T-helper 22 cell (primary cell): ENCODE data around the gene ATXN7L3.
"Not testable (repeated sequence)": the region's sequence is repeated elsewhere in the genome, so short reads cannot be mapped to it uniquely, and the experiment has no call there.

Source experiments
- DNase-seq: peaks from one replicate; pipeline ENCODE4 v3.0.0-alpha.2; 2020; ENCODE audit warnings: low read depth

The ATXN7L3 gene

DNA sequence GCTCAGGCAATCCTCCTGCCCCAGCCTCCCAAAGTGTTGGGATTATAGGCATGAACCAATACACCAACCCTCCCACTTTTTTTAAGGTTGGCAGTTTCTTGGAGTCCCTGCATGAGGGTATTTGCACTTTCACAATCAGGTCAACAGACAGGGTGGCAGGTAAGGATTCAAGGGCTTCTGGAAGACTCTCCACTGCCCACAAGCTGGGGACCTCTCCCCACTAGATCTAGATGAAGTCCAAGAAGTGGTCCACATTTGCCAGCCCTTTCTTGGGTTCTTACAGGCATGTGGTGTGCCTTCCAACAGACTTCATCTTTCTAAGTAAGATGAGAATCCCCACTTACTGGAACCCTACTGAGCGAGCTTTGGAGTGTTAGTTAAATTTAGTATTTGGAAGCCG, 25.3 kb downstream of the ATXN7L3 start:
- DNase-seq: no peak

- DNase-seq: no peak
Measured at GRCh38 chr17:44171931-44172455, 27.7 kb downstream of the ATXN7L3 start.

DNA sequence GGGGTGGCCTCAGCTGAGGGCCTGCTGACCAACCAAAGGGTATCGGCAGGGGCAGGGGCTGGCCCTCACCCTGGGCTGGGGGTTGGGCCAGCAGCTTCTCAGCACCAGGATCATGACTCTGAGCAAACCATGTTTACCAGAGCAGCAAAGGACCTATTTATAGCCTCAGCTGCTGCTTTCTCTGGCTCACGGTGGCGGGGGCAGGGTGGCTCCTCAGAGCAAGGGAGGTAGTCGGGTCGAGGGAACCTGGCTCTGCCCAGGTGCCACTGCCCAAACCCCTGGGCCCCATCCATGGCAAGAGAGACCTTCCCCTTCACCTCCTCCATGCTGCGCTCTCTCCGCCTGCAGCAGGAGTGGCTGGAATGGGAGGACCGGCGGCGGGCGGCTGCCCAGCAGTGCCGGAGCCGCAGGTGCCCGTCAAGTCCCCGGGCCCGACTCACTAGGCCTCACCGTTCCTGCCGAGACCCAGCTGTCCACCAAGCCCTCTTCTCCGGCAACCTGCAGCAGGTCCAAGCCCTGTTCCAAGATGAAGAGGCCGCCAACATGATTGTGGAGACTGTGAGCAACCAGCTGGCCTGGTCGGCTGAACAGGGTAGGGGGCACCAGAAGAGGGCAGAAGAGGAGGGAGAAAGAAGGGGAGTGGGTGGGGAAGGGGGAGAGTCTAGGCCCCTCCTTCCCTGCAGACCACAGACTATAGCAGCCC, 29.0 kb downstream of the ATXN7L3 start, which contains the start of gene ASB16:
ASB16 (plus strand) TSS at position 206 of the 703 bp plus-strand sequence; CDS start at position 292, 86 bp downstream.
- no peak for DNase-seq

GRCh38 chr17:44170135-44170498, 29.6 kb downstream of the ATXN7L3 start:
- no peak for DNase-seq

GRCh38 chr17:44167181-44167861, 32.4 kb downstream of the ATXN7L3 start:
- DNase-seq: no peak

DNA sequence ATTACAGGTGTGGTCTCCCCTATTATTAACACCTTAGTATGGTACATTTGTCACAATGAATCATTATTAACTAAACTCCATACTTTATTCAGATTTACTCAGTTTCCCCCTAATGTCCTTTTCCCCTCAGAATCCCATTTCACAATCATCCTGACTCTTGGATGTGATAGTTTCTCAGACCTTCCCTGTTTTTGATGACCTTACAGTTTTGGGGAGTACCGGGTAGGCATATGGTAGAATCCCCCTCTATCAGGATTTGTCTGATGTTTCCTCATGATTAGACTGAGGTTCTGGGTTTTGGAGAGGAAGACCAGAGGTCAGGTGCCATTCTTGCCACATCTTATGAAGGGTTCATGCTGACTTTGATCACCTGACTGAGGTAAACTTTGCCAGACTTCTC, 35.2 kb downstream of the ATXN7L3 start:
- DNase-seq: no peak

DNA sequence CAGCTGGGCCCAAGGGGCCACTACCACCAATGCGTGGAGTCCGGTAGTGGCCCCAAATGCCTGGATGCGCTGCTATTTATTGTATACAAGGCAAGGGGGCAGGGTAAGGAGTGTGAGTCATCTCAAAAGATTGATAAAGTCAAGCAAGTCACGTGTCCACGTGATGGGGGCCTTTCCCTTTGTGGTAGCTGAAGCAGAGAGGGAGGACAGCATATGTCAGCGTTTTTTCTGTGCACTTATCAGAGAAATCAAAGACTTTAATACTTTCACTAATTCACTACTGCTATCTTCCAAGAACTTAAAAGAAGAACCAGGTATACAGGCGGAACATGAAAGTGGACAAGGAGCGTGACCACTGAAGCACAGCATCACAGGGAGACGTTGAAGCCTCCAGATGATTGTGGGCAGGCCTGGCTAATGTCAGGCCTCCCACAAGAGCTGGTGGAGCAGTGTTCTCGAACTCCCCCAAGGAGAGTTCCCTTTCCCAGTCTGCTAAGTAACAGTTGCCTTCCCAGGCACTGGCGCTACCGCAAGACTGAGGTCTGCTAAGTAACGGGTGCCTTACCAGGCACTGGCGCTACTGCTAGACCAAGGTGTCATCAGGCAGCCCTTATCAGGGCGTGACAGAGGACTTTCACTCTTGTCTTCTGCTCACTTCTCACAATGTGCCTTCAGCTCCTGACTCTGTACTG, 40.0 kb downstream of the ATXN7L3 start:
- peak; percentile 50 for DNase-seq

DNA sequence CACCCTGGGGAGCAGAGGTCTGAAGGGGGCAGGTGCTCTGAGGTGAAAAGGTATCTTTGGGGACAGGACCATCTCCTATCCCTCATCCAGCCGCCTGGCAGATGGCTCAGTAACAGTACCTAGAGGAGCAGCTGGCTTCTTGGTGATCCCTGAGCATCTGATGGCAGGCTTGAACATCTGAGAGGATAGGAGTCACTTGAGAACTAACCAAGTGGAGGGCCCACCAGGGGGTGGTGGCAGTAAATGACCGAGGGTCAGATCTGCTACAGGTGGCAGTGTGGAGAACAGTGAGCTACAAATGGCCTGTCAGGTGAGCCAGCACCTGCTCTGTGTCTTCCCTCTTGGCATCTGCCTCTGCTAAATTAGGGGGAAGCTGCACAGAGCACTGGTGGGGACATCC, 44.2 kb downstream of the ATXN7L3 start:
- DNase-seq: no peak

GRCh38 chr17:44152875-44153274, 46.8 kb downstream of the ATXN7L3 start:
- DNase-seq: no peak

GRCh38 chr17:44149750-44150329, 49.8 kb downstream of the ATXN7L3 start:
- DNase-seq: no peak

DNA sequence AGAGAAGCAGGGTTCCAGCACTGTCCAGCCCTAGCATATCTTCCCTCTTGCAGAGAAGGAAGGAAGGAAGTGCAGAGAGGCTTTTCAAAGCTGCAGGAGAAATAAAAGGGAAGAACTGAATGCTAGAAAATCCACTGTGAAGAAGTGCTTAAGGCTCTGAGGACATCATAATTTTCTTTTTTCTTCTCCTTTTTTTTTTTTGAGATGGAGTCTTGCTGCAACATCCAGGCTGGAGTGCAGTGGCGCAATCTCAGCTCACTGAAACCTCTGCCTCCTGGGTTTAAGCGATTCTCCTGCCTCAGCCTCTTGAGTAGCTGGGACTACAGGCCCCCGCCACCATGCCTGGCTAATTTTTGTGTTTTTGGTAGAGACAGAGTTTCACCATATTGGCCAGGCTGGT, 50.6 kb downstream of the ATXN7L3 start:
- DNase-seq: not testable (repeated sequence)

DNA sequence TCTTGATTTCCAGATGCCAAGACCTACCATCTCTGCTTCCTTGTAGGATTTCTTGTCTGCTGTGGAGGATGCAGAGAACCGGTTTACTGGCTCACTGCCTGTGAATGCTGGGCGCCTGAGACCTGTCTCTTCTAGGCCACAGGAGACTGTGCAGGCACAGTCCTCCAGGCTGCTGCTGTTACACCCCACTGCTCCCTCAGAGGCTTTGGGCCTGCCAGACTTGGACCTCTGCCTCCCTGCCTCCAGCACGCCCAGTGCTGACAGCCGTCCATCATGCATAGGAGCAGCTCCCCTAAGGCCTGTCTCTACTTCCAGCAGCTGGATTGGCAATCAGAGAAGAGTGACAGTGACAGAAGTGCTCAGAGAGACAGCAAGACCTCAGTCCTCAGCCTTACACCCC, 51.9 kb downstream of the ATXN7L3 start:
- no peak for DNase-seq

DNA sequence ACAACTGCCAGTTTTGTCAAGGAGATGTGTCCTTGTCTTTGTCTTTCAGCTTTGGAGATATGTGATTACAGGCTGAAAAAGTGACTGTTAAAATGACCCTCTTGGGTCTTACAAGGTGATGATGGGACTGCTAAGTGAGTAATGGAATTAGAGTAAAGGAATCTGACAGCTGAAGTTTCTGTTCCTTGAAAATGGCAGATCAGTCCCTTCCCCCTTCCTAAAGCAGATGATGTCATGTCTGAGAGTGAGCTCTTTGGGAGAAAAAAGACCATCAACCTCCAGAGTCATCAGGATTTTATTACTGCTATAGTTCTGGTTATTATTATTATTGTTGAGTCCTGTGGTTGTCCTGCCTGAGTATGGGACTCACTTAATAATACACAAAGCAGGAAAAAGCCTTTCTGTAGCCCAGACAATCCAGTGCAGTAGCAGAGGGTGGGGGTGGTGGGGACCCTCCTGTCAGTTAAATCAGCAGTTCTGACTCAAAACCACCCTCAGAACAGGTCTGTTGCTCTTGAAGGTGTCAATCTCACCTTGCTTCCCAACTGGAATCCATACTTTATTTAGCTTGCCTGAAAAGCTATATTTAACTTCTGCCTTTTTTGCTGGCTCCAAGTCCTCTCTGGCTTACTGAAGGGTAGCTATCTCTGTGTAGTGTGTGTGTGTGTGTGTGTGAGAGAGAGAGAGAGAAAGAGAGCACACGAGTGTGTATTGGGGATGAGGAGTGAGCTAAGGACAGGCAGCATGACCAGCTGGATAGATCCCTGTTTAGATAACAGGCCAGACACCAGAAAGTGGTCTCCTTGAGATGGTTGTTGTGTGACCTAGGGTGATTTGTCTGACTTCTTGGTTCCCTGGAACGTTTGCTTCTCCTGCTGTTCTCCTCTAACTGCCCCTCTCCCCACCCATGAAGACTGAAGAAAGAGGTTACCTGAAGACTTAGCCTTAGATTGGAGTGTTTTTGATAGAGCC, 53.0 kb downstream of the ATXN7L3 start:
- DNase-seq: no peak

- DNase-seq: no peak
Measured at GRCh38 chr17:44144966-44145739, 54.5 kb downstream of the ATXN7L3 start.

- DNase-seq: not testable (repeated sequence)
Measured at GRCh38 chr17:44143921-44144320, 55.8 kb downstream of the ATXN7L3 start.
